GM21367 (cell line): ENCODE data around the gene SLC2A8.

Experiments used
- ATAC-seq: cut with Tn5 transposase; IDR thresholded peaks from one replicate; pipeline ENCODE4 v1.9.1; 2021; ENCODE audit not compliant: unreplicated experiment

SLC2A8 gene, protein sequence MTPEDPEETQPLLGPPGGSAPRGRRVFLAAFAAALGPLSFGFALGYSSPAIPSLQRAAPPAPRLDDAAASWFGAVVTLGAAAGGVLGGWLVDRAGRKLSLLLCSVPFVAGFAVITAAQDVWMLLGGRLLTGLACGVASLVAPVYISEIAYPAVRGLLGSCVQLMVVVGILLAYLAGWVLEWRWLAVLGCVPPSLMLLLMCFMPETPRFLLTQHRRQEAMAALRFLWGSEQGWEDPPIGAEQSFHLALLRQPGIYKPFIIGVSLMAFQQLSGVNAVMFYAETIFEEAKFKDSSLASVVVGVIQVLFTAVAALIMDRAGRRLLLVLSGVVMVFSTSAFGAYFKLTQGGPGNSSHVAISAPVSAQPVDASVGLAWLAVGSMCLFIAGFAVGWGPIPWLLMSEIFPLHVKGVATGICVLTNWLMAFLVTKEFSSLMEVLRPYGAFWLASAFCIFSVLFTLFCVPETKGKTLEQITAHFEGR

DNA sequence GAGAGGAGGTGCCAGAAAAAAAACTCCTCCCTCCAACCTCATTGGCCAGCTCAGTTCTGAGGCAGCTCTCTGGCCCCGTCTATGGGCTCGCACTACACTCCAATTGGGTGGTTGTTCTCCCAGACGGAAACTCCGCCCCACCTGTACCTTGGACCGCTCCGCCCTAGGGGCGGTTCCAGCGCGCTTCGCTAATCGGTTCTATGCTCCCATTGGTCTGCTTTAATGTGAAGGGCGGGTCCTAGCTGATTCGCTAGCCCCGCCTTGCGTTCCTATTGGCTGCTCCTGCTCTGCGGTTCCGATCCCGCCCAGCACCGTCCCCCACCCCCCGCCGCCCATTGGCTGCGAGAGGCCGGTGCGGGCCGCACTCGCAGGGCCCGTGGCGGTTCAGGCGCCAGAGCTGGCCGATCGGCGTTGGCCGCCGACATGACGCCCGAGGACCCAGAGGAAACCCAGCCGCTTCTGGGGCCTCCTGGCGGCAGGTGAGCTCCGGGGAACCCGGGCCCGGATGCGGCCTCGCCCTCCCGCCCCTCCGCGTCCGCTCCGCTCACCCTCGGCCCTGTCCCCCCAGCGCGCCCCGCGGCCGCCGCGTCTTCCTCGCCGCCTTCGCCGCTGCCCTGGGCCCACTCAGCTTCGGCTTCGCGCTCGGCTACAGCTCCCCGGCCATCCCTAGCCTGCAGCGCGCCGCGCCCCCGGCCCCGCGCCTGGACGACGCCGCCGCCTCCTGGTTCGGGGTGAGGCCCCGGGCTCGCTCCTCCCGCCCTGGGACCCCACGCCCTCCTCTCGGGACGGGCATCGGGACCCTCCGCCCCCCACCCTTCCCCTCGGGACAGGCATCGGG, at the start of gene SLC2A8:
TSS of gene SLC2A8 (plus strand) at position 362 of the 838 bp plus-strand sequence. CDS start at position 424, 62 bp downstream.
- ATAC-seq, result peak; percentile 92

GRCh38 chr9:127347831-127348776, 48.9 kb upstream of the SLC2A8 start:
- ATAC-seq, result no peak

DNA sequence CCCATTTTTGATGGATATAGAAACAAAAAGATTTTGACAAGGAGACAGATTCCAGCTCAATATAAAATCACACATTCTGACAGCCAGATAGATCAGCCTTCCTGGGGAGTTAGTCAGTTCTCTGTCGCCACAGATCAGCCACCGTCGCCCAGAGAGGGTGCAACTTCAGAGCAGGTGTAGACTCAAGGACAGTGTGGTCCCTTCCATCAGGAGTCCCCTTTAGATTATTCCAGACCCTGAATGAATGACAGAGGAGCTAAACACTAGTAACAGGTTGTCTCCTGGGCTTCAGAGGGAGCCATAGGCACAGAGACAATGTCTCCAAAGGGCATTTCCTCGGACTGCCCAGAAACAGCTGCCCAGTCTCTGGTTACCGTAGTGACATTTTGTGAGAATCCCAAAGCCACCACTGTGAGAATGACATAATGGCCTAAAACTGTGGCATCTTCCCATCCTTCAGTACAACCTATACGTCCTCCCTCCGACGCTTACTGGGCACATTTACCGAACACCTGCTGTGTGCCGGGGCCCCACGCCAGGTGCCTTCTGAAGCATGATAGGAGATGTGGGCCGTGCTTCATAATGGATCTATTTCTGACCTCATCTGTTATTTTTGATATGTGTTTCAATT, 47.4 kb upstream of the SLC2A8 start:
- ATAC-seq, result no peak

DNA sequence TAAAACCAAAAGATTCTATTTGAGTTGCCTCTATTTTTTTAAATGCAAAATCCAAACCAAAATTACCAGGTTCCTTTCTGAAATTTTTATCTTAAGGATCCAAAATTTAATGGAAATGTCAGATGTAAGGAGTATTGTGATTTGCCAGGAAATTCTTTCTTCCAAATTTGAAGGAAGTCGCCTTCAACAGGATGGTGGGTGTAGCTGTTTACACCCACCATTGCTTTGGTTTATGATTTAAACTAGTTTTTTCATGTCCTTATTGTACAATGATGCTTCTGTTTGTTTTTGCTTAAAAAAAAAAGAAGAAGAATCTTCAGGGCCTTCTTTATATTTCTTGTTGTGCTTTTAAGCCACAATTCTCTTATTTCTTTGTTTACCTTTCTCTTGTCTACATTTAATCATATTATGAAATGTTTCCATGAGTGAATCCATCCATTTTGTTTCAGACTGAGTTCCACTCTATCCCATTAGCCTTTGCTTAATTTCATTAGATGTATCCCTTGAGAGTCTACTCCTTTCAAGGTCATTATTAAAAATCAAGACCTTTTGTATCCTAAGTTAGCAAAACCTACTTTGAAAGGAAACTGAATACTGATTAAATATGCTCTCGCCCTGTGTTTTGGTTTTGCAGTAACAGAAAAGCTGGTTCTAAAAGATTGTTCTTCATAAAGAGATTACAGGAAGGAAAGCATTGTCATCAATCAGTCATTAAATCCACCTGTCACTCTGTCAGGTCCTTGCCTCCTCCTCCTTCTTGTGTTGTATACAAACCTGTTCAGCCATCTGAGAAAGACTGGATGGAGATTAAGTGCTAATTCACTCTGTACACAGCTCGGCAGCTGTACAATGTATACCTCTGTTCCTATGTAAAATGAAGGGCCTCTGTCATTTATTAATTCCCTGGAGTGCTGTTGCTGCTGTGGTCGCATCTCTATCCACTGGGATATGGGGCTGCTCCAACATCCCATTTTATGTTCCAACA, 45.5 kb upstream of the SLC2A8 start:
- no peak for ATAC-seq

- no peak for ATAC-seq
These were observed 43.1 kb upstream of the SLC2A8 start for GRCh38 chr9:127353882-127354281.

- ATAC-seq, result no peak
These were observed 40.1 kb upstream of the SLC2A8 start for GRCh38 chr9:127356906-127357305.

DNA sequence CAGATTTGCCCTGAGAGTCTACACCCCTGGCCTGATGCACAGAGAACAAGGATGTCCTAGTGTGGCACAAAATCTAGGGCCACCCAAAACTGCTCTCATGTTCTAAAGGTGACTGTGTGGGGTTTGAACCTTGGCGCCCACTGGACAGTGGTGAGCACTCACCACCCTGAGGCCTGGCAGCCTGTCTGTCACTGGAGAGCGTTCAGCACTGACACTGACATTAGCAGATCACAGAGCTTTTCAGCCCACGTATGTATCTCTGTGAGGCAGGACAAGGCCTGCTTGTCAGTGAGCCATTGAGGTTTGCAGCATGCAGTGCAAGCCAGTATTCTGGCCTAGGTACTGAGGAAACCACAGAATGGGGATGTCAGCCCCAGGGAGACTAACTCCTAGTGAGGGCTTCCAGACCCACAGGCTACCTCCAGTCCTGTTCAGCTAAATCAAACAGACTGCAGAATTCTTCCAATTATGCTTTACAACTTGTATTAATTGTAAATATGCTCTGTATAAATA, 38.9 kb upstream of the SLC2A8 start:
- no peak for ATAC-seq

- ATAC-seq, result no peak
These were observed 38.2 kb upstream of the SLC2A8 start for GRCh38 chr9:127358770-127359169.

GRCh38 chr9:127360250-127360649, 36.7 kb upstream of the SLC2A8 start:
- no peak for ATAC-seq

DNA sequence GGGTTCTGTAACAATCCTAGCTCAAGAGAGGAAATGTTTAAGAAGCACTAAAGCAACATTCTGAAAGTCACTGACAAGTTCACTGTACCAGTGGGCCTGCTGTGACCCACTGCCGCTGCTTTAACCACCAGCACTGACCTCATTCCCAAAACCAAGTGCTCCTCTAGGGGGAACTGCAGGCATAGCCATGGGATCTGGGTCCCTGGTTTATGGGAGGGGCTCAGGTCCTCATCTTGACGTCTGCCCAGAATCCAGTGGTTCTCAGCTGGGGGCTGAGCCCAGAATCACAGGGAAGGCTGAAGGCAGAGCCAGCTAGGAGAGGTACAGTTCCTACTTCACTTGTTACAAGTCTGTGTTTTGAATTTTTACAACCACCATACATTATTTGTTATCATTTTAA, 36.1 kb upstream of the SLC2A8 start:
- ATAC-seq, result no peak

- no peak for ATAC-seq
These were observed 35.4 kb upstream of the SLC2A8 start for GRCh38 chr9:127361561-127361960.

GRCh38 chr9:127362829-127363228, 34.1 kb upstream of the SLC2A8 start:
- ATAC-seq, result no peak

- no peak for ATAC-seq
These were observed 31.5 kb upstream of the SLC2A8 start for GRCh38 chr9:127365461-127365860.

DNA sequence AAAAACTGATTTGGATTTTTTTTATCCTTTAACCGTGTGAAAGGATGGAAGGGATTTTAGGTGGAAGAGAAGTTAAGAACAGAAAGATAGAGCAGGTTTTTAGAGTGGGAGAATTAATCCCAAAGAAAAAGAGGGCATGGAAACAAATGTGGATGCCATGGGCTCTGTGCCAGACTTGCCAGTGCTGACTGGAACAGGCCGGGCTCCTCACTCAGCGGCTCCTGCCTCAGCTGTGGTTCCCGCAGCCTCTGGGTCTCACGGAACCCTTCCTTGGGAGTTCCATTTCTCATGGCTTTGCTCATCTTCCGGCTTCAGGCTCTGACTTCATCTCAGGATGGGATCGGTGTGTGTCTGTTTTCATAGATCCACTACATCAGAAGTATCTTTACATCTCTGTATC, 30.4 kb upstream of the SLC2A8 start:
- ATAC-seq, result no peak

DNA sequence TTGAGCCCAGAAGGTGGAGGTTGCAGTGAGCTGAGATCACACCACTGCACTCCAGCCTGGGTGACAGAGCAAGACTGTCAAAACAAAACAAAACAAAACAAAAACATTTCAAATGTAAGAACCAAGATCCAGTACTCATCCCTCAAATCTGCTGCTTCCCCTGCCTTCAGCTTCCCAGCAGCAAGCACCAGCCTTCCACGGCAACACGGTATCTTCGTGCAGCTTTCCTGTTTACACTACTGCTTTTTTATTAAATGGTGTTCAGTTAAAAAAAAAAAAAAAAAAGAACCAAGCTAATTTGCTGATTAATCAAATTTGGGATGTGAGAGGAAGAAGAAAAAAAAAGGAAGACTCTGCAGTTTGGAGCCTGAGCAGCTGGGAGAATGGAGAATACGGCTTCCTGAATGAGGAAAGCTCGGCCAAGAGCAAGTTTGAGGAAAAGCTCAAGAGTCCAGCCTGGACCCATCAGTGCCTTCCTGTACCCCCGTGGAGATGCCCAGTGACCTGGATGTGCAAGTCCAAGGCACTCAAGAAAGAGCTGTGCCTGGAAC, 28.0 kb upstream of the SLC2A8 start:
- ATAC-seq, result no peak

- ATAC-seq, result no peak
These were observed 27.5 kb upstream of the SLC2A8 start for GRCh38 chr9:127369428-127369827.

GRCh38 chr9:127370147-127370579, 26.8 kb upstream of the SLC2A8 start:
- ATAC-seq, result no peak
